Measurements from ENCODE around the gene CD59.

The CD59 gene, protein sequence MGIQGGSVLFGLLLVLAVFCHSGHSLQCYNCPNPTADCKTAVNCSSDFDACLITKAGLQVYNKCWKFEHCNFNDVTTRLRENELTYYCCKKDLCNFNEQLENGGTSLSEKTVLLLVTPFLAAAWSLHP

DNA sequence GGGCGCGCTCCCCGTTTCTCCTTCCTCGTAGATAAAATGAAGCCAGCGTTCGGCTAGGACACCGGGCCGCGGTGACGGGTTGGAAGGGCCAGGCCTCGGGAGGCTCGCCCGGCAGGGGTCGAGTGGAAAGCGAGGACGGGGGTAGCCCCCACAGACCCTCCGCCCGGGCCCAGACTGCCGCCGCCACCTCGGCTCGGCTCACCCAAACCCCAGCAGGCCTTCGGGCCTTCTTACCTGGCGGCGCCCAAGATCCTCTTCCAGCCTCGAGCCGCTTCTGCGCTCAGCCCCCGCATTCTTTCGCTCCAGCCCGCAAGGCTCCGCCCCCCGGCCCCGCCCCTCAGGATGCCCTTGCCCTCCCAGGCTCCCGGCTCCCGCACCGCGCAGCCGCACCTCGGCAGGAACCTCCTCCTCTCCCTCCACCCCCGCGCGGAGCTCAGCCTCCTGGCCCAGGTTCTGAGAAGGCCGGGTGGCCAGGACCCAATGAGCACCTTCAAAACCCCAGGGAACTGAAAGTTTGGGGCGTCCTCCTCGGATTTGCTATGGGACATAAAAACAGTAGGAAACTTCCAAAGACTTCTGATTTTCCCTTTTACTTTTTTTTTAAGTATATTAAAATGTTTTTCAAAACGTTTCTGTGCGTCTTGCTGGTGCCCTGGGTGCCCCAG, at the start of gene CD59:
Gene CD59 (minus strand): TSS at position 276 of the 665 bp plus-strand sequence. CDS start 13,978 bp downstream, outside the sequence.
- peak; percentile 70 to 81 for DNase-seq (ENCODE audit: low read depth in 2 of 2, low spot score in 1 of 2)

DNA sequence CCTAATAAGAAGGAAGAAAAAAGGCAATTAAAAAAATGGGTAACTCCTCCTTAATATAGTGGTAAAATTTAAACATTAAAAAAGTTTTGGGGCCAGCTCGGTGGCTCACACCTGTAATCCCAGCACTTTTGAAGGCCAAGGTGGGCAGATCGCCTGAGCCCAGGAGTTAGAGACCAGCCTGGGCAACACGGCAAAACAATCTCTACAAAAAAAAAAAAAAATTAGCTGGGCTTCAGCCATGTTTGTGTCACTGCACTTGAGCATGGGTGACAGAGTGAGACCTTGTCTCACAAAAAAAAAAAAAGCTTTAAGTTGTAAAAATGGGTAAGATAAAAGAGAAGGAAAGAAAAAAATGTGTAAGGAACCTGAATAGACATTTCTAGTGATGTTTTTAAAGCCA, 49.4 kb upstream of the CD59 start:
- DNase-seq (ENCODE audit: low read depth in 2 of 2, low spot score in 1 of 2) = no peak

DNA sequence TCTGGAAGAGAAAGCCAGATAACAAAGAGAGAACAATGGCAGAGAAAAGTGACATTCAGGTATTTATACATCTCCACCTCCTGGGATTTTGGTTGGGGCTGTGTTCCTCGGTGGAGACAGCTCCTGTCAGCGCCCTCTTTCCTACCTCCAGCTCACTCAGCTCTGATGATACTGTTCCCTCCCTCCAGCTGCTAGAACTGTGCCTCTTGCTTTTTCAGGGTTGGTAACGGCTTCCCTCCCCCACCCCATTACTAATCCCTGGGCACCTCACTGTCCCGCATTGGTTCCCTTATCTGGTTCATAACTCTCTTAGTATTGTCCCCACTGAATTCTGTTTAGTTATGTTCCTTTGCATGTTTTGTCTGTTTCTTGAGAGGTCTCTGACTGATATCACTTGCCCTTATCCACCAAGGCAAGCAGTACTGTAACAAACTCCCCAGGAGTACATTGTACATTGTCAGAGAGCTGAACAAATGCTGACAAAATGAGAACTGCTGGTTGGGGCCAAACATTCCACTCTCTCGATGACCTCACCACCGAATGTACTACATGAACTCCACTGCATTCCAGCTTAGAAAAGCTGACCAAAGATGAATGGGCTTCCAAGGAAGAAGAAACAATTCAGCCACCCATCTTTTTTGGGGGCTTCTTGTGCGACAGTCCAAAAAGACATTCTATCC, 43.8 kb upstream of the CD59 start:
- no peak for DNase-seq (ENCODE audit: low read depth in 2 of 2, low spot score in 1 of 2)

DNA sequence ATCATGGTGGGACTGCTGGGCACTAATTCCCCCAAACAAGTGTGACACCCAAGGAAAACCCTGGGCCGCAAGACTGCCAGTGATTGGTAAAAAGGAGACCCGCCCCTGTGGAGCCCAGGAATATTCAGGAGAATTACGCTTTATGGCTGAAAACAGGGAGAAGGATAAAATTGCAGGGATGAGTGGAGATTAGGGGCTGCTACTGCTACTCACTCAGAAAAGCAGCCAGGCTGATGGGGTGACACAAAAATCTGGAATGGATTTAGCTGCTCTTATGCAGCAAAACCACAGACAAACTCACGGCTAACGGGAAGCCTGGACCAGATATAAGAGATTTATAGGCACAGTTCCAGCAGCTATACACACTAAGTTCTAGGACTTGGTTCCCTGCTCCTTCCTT, 42.5 kb upstream of the CD59 start:
- DNase-seq (ENCODE audit: low read depth in 2 of 2, low spot score in 1 of 2) = no peak

DNA sequence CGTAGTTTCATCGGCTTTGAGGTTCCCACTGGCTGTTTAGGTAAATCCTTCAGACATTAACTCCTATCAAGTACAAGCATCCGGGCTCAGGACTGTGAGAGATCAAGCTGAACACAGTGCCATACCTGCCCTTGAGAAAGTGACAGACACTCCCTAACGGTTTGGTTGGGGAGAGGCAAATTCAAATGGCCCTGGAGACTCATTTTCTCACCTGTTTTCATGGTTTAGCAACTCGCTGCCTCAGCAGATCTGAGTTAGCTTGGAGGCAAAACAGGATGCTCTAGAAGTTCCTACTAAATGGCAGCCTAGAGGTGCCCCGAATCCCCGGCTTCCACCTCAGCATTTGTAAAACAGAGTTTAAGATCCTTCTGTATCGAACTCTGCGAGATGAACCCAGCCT, 41.7 kb upstream of the CD59 start:
- no peak for DNase-seq (ENCODE audit: low read depth in 2 of 2, low spot score in 1 of 2)

DNA sequence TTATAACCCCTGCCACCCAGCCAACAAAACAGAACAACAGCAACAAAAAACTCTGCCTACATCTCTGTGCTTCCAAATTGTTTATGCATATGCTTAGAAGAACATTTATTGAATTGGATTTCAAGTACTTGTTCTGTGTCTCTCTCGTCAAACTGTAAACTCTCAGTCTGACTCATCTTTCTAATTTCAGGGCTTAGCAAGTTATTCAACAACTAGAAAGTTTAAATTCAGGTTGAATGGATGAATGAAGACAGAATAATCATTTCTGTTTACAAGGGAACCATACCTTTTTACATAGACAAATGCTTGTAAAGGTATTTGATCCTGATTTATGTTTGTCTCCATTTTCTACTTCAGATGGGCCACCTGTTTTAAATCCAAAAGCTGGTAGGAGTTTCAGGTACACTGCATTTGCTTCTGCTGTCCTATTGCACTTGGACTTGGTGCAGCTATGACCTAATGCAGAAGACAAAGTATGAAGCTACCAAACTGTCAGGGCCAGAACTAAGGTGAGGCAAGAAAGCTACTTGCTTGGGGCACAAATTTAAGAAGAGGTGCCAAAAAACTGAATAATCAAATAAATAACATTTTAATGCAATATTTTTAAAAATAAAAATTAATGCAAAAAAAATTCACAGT, 39.7 kb upstream of the CD59 start:
- no peak for DNase-seq (ENCODE audit: low read depth in 2 of 2, low spot score in 1 of 2)

DNA sequence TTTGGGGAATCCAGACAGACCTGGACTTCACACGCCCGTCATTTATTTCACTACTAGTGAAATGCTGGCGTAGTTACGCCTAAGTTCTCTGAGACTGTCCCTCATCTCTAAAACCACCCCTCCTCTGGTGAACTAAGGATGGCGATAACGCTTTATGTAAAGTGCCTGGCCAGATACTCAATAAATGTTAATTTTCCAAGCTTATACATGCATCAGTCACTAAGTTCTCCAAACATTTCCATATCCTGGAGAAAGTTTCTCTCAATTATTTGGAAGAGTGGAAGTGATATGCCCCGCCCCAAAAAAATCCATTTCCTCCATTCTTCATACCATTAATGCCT, 39.2 kb upstream of the CD59 start:
- no peak for DNase-seq (ENCODE audit: low read depth in 2 of 2, low spot score in 1 of 2)

DNA sequence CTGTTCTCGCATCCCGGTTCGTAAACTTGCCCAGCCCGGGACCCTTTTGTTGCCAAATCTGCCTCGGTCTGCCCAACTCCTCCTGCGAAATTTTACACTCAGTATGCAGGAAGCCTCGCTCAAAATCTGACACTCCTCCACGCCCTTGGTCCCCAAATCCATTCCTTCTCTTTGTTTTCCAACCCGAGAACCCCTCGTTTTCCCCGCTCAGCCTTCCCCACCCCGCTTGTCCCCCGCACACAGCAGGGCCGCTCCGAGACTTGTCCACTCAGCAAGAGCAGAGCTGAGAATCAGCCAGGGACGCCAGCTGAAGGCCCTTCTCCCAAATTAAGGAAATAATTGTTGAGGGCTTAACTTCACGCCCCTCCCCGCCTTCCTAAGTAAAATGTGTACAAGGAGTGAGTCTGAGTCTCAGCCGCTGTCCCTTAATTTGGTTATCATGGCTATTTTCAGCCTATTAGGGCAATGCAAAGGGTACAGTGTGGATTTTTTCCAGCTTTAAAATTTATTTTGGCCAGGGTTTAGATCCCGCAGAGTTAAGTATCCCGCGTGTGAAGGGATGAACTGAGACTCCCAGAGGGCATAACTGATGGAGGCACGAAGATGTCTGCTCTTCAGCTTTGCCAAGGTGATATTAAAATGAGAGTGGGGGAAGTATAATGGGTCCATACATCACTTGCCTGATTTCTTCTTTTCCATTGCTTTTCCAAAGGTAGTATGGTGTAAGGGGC, 38.7 kb upstream of the CD59 start:
- no peak for DNase-seq (ENCODE audit: low read depth in 2 of 2, low spot score in 1 of 2)

DNA sequence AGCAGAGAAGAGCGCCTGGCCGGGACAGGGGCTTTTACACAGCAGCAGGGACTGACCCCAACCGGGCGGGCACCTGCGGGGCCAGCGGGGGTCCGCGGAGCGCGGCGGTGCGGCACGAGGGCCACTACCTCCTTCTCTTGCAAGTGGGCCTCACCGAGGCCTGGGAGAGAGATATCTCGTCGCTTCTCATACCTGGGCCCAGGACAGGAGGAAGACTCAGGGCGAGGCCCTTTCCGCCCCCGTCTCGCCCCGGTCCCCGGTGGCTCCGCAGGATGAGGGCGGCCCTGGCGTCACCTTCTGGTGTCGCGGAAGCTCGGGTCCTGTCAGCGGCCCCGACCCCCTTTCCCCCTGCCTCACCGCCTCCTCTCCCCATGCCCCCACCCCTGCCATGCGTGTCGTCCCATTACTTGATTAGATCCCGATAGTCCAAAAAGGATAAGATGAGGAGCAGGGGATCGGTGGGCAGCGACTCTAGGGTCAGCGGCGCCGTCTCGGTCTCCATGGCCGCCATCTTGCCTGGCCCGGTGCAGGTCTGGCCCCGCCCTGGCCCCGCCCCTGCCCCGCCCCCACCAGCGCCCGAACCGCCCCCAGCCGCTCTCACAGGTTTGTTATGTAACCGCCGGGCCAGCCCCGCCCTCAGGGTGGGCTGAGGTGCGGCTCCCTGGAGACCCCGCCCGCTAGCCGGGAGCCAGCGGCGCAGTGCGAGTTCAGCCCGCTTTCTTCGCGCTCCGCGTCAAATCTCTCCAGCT, 37.9 kb upstream of the CD59 start, which contains the start of gene FBXO3:
Gene FBXO3 (minus strand): TSS at position 534 of the 749 bp plus-strand sequence. CDS start 23 bp downstream, at position 511.
- peak; percentile 48 to 77 for DNase-seq (ENCODE audit: low read depth in 2 of 2, low spot score in 1 of 2)

DNA sequence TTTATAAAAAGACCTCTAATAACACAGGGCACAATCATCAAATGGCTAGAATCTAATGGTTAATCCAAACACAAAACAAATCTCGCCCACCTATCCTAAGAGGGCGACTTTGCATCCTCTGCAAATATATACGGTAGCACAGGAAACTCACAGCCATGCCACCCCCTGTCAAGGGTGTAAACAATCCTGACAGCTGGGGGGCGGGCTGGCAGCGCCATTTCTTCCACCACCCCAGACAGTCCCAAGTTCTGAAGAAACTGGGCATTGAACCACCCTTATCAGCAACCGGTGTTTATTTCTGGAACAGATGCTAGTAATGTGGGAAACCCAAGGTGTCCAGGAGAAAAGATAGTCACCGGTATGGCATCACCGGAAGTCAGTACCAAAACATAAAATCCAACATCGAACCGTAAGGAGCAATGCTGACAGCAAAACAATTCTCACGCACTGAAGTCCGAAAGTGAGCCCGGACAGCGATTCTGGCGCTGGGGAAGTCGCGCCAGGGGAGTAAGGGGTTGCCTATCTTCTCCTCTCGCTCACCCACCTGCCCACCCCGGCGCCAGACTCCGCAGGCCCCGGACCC, 37.3 kb upstream of the CD59 start:
- no peak for DNase-seq (ENCODE audit: low read depth in 2 of 2, low spot score in 1 of 2)

DNA sequence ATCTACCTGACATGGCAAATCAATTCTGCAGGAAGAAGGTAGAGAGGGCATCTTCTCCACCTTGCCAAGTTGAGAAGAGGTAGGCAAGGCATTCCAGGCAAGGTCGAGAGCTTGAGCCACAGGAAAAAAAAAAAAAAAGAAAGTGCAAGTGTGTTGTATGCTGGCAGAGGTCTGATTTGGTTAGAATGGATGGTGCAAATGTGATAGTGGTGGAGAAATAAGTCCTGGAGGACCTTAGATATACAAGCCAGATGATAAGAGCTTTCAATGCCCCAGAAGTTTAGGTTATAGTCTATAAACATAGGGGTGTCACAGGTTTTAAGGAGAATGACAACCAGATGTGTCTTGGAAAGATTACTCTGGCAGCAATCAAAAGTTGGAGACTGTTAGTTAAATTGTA, 36.6 kb upstream of the CD59 start:
- DNase-seq (ENCODE audit: low read depth in 2 of 2, low spot score in 1 of 2) = no peak

DNA sequence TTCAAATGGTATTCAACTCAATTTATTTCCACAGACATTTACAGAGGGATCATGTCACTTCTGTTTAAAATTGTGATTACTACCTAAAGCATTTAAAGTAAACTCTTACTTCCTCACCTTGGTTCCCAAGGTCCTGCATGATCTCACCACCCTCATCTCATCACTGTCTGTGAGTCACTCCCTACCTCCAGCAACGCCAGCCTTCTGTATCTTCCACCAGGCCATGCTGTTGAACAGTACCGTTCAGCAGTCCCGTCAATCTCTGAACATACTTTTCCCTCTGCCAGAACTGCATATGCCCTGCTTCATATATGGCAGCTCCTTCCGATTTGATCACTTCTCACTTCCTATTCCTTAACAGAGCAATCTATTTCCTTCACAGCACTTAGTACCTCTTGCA, 36.1 kb upstream of the CD59 start:
- no peak for DNase-seq (ENCODE audit: low read depth in 2 of 2, low spot score in 1 of 2)

DNA sequence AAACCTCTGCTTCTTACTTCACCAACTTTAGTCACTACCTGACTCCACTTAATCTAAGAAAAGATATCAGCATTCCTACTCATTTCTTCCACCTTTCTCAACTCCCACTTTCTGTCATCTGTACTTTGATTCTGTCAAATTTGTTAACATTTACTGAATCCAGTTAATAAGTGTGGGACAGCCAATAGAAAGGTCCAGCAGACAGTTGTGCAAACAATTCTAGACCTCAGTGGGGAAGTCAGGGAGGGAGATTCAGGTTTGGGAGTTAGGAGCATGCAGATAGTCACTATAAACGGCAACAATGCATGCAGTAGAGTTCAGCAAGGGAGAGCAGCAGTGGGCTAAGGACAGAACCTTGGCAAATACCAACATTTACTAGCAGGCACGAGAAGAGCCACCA, 34.0 kb upstream of the CD59 start:
- no peak for DNase-seq (ENCODE audit: low read depth in 2 of 2, low spot score in 1 of 2)

DNA sequence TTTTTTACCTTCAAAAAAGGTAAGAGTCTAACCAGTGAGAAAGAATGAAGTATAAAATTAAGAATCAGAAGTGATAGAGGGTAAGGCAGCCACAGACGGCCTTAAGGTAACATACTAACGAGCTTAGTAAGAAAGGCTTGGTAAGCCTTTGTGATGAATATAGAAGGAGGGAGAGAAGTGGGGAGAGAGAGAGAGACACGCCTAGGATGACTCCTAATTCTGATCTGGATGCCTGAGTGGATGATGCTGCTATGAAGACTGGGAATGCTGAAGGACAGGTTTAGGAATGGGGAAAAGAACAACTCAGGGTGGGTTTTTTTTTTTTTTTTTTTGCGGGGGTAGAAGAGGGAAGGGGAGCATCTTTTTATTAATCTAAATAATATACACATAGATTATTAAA, 33.3 kb upstream of the CD59 start:
- DNase-seq (ENCODE audit: low read depth in 2 of 2, low spot score in 1 of 2) = no peak

DNA sequence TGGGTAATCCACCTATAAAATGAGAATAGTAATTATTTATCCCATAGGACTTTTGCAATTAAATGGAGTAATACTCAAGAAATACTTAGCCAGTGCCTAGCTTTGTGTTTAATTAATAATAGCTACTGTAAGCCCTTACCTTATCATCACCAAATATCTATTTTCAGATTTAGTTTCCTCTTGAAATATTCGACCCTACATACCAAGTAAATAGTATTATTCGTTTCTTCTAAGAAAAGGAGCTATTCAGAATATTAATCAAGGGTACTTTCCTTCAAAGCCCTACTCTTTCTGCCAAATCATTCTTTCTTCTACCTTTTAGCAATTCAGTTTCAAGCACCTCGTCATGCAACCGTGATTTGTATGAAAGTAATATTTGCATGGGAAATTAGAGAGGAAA, 31.4 kb upstream of the CD59 start:
- no peak for DNase-seq (ENCODE audit: low read depth in 2 of 2, low spot score in 1 of 2)

DNA sequence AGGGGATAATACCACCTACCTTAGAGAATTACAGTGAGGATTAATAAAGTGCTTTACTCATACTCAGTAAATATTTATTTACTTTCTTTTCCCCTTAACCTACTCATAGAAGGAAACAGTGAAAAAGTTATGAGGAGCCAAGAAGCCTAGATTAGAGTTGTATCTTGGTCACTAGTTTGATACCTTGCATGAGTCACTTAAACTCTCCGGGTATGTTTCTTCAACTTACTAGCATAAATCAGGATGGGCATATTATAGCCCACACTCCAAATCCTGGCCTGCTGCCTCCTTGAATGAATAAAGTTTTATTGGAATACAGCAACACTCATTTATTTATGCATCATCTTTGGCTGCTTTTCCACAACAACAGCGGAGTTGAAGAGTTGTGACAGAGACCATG, 29.9 kb upstream of the CD59 start:
- DNase-seq (ENCODE audit: low read depth in 2 of 2, low spot score in 1 of 2) = no peak

DNA sequence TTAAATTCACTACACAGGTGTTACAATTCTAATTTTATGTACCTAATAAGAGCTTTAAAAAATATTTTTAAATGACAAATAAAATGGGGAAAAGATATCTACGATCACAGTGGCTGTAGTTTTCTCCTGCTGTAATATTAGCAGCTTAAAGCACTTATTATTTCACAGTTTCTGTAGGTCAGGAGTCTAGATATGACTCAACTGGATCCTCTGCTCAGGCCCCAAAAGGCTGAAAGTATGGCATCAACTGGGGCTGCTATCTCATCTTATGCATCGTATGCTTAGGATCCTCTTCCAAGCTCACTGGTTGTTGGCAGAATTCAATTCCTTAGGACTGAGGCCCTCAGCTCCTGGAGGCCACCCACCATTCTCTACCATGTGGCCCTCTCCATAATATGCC, 25.2 kb upstream of the CD59 start:
- no peak for DNase-seq (ENCODE audit: low read depth in 2 of 2, low spot score in 1 of 2)

DNA sequence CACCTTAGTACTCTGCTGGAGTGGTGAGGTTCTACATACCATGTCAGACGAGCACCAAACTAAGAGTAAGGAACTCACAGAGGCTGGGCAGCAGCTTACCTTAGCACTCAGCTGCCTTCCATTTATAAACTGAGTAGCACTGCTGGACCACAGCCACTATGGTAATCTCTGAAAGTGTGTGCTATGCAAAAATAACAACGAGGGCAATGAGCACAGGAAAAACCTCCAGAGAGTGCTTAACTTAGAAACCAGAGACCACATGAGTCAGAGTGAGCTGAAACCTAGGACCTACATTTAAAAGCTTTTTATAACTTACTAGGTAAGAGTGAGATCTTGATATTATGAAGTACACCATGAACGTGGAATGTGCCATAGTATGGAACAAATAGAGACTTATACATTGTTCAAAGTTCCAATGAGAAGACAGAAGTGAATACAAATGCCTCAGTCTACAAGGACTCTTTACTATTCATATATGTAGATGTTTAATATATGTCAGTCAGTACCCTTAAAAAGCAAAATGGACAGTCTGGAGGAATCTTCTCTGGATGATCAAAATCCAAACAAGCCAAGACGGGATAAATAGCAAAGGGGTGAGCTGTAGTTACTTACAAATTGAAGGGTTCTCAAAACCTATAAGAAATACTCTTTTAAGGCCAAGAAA, 17.2 kb upstream of the CD59 start:
- DNase-seq (ENCODE audit: low read depth in 2 of 2, low spot score in 1 of 2) = no peak

DNA sequence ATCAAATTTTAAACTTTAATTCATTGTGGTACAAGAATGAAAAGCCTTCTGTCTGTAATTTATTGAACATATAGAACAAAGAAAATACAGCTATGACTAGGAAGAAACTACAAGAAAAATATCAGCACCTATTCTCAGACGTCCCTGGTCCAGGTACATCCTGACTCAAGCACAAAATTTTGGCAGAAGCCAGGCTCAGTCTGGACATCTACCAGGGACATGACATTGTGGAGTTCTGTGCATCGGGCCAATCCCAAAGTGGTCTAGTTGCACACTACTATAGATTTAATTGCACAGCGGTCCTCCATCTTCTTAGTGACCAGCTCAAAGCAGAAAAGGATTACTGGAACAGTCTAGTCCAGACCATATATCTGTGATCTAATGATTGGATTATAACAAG, 15.7 kb upstream of the CD59 start:
- no peak for DNase-seq (ENCODE audit: low read depth in 2 of 2, low spot score in 1 of 2)

DNA sequence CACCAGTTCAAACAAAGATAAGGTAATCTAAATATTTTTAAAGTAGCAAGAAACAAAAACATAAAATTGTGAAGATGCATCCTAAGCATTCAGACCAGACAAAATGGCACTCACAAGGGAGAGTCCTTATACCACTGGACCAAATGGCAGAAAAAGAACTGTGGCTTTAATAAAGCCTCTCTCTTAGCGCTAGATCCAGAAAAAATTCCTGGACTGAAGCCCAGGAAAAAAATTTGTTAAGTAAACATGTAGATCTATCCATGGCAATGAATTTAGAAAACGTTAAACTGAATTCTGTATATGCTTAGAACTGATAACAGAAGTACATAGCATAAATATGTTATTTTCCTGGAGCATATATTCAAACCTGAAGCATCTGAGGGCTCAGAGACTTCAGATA, 11.8 kb upstream of the CD59 start:
- DNase-seq (ENCODE audit: low read depth in 2 of 2, low spot score in 1 of 2) = no peak
